Measurements from ENCODE around the gene FOXA3. TPM values are rescaled to one million over a fixed set of nuclear protein-coding genes. Genes with fewer than 3 reads are reported as not detected.
"Not testable (repeated sequence)": the region's sequence is repeated elsewhere in the genome, so short reads cannot be mapped to it uniquely, and the experiment has no call there.

The FOXA3 gene
- total RNA-seq, 2 experiments from 2014 or later: not detected

DNA sequence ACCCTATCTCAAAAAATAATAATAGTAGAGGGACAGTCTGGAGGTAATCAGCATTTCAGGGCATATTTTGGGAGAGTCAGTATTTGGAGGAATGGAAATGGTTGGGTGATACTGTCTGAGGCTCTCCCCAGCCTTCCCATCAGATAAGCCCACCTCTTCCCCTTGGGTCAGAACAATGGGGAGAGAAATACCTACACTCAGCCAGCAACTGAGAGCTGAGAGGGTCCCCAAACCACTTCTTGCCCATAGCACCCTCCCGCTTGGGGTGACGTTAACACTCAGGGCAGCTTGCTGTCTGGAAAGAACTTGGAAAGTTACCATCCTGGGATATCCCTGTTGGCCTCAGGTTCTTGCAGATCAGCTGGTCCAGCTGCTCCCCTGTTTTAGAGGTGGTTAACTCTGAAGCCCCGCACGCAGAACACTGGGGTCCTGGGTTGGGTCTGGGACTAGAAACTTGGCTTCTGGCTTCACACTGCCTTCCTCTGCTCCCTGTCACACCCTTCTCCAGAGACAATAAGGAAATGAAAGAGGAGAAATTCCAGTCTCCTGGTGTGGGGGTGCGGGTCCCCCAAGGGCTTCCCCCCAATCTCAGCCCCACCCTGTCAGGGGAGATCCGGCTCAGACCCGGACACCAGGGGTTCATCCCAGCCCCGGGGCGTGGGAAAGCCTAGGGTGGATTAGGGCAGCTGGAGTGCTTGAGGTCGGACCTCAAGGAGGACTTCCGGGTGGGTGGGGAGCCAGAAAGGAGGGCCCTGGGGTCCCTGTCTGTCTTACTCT, 2.5 kb downstream of the FOXA3 start:
- Histone ChIP-seq H3K4me2 (ENCODE audit: low read length) (no peak overlapping the region), H3K79me2 (ENCODE audit: insufficient read depth, low read depth, low read length) (peaks cover 8% of the 10 kb centered on the region), H3K4me3 (ENCODE audit: low read depth, low read length, poor library complexity, severe bottlenecking) (no peak overlapping the region), H3K9me3 (ENCODE audit: low read length) (no peaks in the 10 kb centered on the region), H3K27ac (ENCODE audit: low read depth, low read length, poor library complexity, severe bottlenecking) (no peak overlapping the region), H3K4me1 (ENCODE audit: insufficient read depth, low read length, poor library complexity, severe bottlenecking) (peaks cover 9% of the 10 kb centered on the region), H3K36me3 (ENCODE audit: insufficient read depth, low read length) (no peaks in the 10 kb centered on the region), H2AFZ (ENCODE audit: low read length) (no peak overlapping the region), H3K9me2 (ENCODE audit: insufficient read depth, low read length) (no peaks in the 10 kb centered on the region), H4K20me1 (ENCODE audit: insufficient read depth, low read length) (no peaks in the 10 kb centered on the region)
- BruUV-seq (replicated peaks): no TSS peak
- intact Hi-C loops (cut with micrococcal nuclease; ENCODE audit: unreplicated experiment): no loop called here
- DNase-seq (ENCODE audit: low spot score): no peak
- CTCF ChIA-PET (ENCODE audit: unreplicated experiment): no interaction called here
- POLR2A ChIA-PET: no interaction called here
- TF ChIP-seq, protein P1, sequence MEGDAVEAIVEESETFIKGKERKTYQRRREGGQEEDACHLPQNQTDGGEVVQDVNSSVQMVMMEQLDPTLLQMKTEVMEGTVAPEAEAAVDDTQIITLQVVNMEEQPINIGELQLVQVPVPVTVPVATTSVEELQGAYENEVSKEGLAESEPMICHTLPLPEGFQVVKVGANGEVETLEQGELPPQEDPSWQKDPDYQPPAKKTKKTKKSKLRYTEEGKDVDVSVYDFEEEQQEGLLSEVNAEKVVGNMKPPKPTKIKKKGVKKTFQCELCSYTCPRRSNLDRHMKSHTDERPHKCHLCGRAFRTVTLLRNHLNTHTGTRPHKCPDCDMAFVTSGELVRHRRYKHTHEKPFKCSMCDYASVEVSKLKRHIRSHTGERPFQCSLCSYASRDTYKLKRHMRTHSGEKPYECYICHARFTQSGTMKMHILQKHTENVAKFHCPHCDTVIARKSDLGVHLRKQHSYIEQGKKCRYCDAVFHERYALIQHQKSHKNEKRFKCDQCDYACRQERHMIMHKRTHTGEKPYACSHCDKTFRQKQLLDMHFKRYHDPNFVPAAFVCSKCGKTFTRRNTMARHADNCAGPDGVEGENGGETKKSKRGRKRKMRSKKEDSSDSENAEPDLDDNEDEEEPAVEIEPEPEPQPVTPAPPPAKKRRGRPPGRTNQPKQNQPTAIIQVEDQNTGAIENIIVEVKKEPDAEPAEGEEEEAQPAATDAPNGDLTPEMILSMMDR (conservative IDR thresholded peaks at IDR 0.05; ENCODE audit: low read length): no peak
- TF ChIP-seq EZH2phosphoT487 (IDR thresholded peaks at IDR 0.05; ENCODE audit: borderline replicate concordance, low read depth, low read length): no peak

DNA sequence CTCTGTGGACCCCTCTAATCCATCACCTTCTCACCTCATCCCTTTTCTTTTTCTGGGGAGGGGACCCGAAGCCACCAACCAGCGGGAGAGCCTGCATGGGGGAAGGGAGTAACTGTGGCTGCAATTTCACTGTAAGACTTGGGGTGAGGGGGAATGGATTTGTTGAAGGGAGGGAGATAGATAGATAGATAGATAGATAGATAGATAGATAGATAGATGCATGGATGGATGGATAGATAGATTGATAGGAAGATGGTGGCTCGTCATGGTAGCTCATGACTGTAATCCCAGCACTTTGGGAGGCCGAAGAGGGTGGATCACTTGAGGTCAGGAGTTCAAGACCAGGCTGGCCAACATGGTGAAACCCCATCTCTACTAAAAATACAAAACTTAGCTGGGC, 3.1 kb downstream of the FOXA3 start:
- H3K4me1 ChIP-seq (ENCODE audit: insufficient read depth, low read length, poor library complexity, severe bottlenecking); H3K4me3 ChIP-seq (ENCODE audit: low read depth, low read length, poor library complexity, severe bottlenecking); H2AFZ ChIP-seq (ENCODE audit: low read length); H4K20me1 ChIP-seq (ENCODE audit: insufficient read depth, low read length); H3K79me2 ChIP-seq (ENCODE audit: insufficient read depth, low read depth, low read length); DNase-seq (ENCODE audit: low spot score); H3K27ac ChIP-seq (ENCODE audit: low read depth, low read length, poor library complexity, severe bottlenecking); BruUV-seq (replicated peaks); H3K9me2 ChIP-seq (ENCODE audit: insufficient read depth, low read length); intact Hi-C loops (cut with micrococcal nuclease; ENCODE audit: unreplicated experiment); H3K4me2 ChIP-seq (ENCODE audit: low read length); H3K9me3 ChIP-seq (ENCODE audit: low read length); H3K36me3 ChIP-seq (ENCODE audit: insufficient read depth, low read length): not testable (repeated sequence)
- CTCF ChIA-PET (ENCODE audit: unreplicated experiment): interaction anchor here (0.6 kb wide), 1 partner anchor 28 kb away, joined by 3 read pairs; no protein-coding TSS in a partner anchor
- POLR2A ChIA-PET: interaction anchor here (0.7 kb wide), 1 partner anchor 15 kb away, joined by 3 read pairs; no protein-coding TSS in a partner anchor

DNA sequence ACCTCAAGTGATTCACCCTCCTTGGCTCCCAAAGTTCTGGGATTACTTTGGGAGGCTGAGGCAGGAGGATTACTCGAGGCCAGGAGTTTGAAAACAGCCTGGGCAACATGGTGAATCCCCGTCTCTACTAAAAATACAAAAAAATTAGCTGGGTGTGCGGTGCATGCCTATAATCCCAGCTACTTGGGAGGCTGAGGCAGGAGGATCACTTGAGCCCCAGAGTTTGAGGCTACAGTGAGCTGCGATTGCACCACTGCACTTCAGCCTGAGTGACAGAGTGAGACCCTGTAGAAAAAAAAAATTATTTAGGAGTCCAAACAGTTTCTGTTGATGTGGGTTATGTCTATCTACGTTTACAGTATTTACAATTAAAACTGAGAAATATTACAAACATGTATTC, 6.7 kb downstream of the FOXA3 start:
- no peaks in the 10 kb centered on the region for H3K9me2 ChIP-seq (ENCODE audit: insufficient read depth, low read length)
- no peaks in the 10 kb centered on the region for H3K9me3 ChIP-seq (ENCODE audit: low read length)
- ChIA-PET POLR2A (no interaction called here), CTCF (ENCODE audit: unreplicated experiment) (no interaction called here)
- no peaks in the 10 kb centered on the region for H3K79me2 ChIP-seq (ENCODE audit: insufficient read depth, low read depth, low read length)
- H4K20me1 ChIP-seq (ENCODE audit: insufficient read depth, low read length): no peaks in the 10 kb centered on the region
- H3K27ac ChIP-seq (ENCODE audit: low read depth, low read length, poor library complexity, severe bottlenecking): no peak overlapping the region
- TF ChIP-seq, protein P1 (conservative IDR thresholded peaks at IDR 0.05; ENCODE audit: low read length): no peak
- TF ChIP-seq EZH2phosphoT487 (IDR thresholded peaks at IDR 0.05; ENCODE audit: borderline replicate concordance, low read depth, low read length): no peak
- no peaks in the 10 kb centered on the region for H3K36me3 ChIP-seq (ENCODE audit: insufficient read depth, low read length)
- H3K4me2 ChIP-seq (ENCODE audit: low read length): no peak overlapping the region
- intact Hi-C loops (cut with micrococcal nuclease; ENCODE audit: unreplicated experiment): no loop called here
- no peak for DNase-seq (ENCODE audit: low spot score)
- BruUV-seq (replicated peaks): no TSS peak
- no peak overlapping the region for H2AFZ ChIP-seq (ENCODE audit: low read length)
- H3K4me3 ChIP-seq (ENCODE audit: low read depth, low read length, poor library complexity, severe bottlenecking): no peak overlapping the region
- no peaks in the 10 kb centered on the region for H3K4me1 ChIP-seq (ENCODE audit: insufficient read depth, low read length, poor library complexity, severe bottlenecking)

Data from OCI-LY7 (cell line).